ENCODE measurements around the gene RNF113B.

DNA sequence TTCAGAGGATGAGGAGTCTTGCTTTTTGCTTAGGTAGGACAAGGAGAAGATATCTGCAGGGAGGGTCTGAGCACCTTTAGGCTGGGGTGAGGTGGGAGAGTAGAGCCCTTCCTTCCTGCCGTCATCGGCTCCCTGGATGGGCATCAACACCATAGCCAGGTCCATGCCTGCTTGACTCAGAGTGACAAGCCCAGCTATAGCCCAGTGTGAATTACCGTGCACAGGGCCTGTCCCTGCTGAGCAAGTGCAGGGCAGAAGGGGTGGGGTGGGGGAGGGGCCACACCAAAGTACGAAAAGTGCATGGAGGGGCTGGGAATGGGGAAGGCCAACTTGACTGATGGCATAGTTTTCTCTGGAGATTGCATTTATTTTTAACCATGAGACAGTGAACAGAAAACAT, 30.3 kb upstream of the RNF113B start:
- TF ChIP-seq EZH2phosphoT487 (IDR thresholded peaks at IDR 0.05), result no peak
- TF ChIP-seq, protein P1, sequence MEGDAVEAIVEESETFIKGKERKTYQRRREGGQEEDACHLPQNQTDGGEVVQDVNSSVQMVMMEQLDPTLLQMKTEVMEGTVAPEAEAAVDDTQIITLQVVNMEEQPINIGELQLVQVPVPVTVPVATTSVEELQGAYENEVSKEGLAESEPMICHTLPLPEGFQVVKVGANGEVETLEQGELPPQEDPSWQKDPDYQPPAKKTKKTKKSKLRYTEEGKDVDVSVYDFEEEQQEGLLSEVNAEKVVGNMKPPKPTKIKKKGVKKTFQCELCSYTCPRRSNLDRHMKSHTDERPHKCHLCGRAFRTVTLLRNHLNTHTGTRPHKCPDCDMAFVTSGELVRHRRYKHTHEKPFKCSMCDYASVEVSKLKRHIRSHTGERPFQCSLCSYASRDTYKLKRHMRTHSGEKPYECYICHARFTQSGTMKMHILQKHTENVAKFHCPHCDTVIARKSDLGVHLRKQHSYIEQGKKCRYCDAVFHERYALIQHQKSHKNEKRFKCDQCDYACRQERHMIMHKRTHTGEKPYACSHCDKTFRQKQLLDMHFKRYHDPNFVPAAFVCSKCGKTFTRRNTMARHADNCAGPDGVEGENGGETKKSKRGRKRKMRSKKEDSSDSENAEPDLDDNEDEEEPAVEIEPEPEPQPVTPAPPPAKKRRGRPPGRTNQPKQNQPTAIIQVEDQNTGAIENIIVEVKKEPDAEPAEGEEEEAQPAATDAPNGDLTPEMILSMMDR (IDR thresholded peaks at IDR 0.05), result no peak
- TF ChIP-seq EZH2 (IDR thresholded peaks at IDR 0.05), result no peak
